DND-41 (cell line): ENCODE measurements around the gene ARHGEF2.

Source experiments
- CTCF ChIP-seq: IDR thresholded peaks from 2 replicates; pipeline ENCODE4 v1.5.1; 2012; ENCODE audit warnings: borderline replicate concordance, low read length, moderate library complexity, mild to moderate bottlenecking; ENCODE audit not compliant: poor library complexity, severe bottlenecking; ENCODE audit errors: extremely low read depth
- EZH2 ChIP-seq: IDR thresholded peaks from 3 replicates; pipeline ENCODE4 v1.6.1; 2012; ENCODE audit warnings: borderline replicate concordance, low read depth, mild to moderate bottlenecking, moderate library complexity, low read length, inconsistent platforms; ENCODE audit not compliant: severe bottlenecking

GRCh38 chr1:155934936-155935590, 43.3 kb downstream of the ARHGEF2 start:
- TF ChIP-seq CTCF (no peak), EZH2 (no peak)
